ENCODE measurements around the gene TRIM8. TPM values are rescaled to one million over a fixed set of nuclear protein-coding genes. Genes with fewer than 3 reads are reported as not detected.

The TRIM8 gene
- total and polyA plus RNA-seq, 4 donors: 81.5 to 173 (median 120) TPM

DNA sequence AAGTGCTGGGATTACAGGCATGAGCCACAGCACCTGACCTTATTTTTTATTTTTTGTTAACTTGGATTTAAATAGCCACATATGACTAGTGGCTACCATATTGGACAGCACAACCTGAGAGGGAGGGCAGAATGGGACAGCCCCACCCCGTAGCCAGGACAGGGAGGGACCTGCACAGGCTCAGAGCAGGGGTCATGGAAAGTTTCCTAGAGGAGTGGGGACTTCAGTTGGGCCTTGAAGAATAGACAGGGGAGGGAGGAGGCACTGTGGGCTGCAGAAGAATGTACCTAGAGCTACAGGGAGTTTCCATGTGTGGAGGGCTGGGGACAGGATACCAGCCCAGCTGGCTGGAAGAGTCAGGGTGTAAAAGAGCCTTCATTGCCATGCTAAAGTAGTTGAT, 8.8 kb downstream of the TRIM8 start:
- Histone ChIP-seq H3K9ac (ENCODE audit: insufficient read depth in 1 of 2, low read length in 2 of 2) (no peak overlapping the region), H3K4me1 (ENCODE audit: control insufficient read depth in 5 of 5, insufficient read depth in 5 of 5, low read length in 5 of 5) (peaks cover 7 to 52% (median 24%) of the 10 kb centered on the region in 5 donors), H3K27me3 (ENCODE audit: control insufficient read depth in 3 of 3, insufficient read depth in 3 of 3, low read length in 2 of 3) (no peaks in the 10 kb centered on the region), H3K27ac (ENCODE audit: low read depth in 1 of 2, low read length in 1 of 2) (peak overlapping the region in 1 of 2 donors; percentile 59), H3K36me3 (ENCODE audit: control insufficient read depth in 4 of 4, insufficient read depth in 4 of 4, low read length in 4 of 4) (peaks cover 21 to 59% (median 28%) of the 10 kb centered on the region in 4 donors), H3K9me3 (ENCODE audit: control insufficient read depth in 4 of 4, insufficient read depth in 3 of 4, low read length in 3 of 4) (no peaks in the 10 kb centered on the region), H3K4me3 (no peak overlapping the region)
- 76 to 87% methylated on average over 1 of the region's 1 CpG for WGBS, 2 donors
- ATAC-seq (ENCODE audit: insufficient read depth, low FRiP score) (no peak), DNase-seq (no peak)
- TF ChIP-seq, protein P1, sequence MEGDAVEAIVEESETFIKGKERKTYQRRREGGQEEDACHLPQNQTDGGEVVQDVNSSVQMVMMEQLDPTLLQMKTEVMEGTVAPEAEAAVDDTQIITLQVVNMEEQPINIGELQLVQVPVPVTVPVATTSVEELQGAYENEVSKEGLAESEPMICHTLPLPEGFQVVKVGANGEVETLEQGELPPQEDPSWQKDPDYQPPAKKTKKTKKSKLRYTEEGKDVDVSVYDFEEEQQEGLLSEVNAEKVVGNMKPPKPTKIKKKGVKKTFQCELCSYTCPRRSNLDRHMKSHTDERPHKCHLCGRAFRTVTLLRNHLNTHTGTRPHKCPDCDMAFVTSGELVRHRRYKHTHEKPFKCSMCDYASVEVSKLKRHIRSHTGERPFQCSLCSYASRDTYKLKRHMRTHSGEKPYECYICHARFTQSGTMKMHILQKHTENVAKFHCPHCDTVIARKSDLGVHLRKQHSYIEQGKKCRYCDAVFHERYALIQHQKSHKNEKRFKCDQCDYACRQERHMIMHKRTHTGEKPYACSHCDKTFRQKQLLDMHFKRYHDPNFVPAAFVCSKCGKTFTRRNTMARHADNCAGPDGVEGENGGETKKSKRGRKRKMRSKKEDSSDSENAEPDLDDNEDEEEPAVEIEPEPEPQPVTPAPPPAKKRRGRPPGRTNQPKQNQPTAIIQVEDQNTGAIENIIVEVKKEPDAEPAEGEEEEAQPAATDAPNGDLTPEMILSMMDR (IDR thresholded peaks at IDR 0.05; ENCODE audit: control extremely low read depth, extremely low read depth): no peak

DNA sequence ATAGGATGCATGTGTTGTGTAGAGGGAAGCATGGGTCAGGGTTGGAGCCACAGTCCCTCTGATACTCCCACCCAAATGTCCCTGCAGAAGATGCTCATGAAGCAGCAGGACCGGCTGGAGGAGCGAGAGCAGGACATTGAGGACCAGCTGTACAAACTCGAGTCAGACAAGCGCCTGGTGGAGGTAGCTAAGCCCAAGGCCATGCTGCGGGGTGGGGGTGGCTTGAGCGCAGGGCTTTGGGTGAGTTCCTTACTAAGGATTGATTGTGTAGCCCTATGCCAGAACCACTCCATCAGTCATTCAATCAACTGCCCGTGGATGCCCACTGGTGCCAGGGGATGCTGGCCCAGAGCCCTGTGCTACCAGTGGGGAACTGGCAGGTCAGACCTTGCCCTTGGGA, 10.3 kb downstream of the TRIM8 start:
- DNase-seq (no peak), ATAC-seq (ENCODE audit: insufficient read depth, low FRiP score) (no peak)
- 77 to 88% methylated on average over 7 of the region's 7 CpGs for WGBS, 2 donors
- H3K4me3 ChIP-seq: no peak overlapping the region
- TF ChIP-seq, protein P1 (IDR thresholded peaks at IDR 0.05; ENCODE audit: control extremely low read depth, extremely low read depth): no peak
- peaks cover 0 to 46% (median 17%) of the 10 kb centered on the region in 5 donors for H3K4me1 ChIP-seq (ENCODE audit: control insufficient read depth in 5 of 5, insufficient read depth in 5 of 5, low read length in 5 of 5)
- no peaks in the 10 kb centered on the region for H3K9me3 ChIP-seq (ENCODE audit: control insufficient read depth in 4 of 4, insufficient read depth in 3 of 4, low read length in 3 of 4)
- no peaks in the 10 kb centered on the region for H3K27me3 ChIP-seq (ENCODE audit: control insufficient read depth in 3 of 3, insufficient read depth in 3 of 3, low read length in 2 of 3)
- H3K27ac ChIP-seq (ENCODE audit: low read depth in 1 of 2, low read length in 1 of 2): no peak overlapping the region
- H3K36me3 ChIP-seq (ENCODE audit: control insufficient read depth in 4 of 4, insufficient read depth in 4 of 4, low read length in 4 of 4): peaks cover 21 to 55% (median 33%) of the 10 kb centered on the region in 4 donors
- no peak overlapping the region for H3K9ac ChIP-seq (ENCODE audit: insufficient read depth in 1 of 2, low read length in 2 of 2)

DNA sequence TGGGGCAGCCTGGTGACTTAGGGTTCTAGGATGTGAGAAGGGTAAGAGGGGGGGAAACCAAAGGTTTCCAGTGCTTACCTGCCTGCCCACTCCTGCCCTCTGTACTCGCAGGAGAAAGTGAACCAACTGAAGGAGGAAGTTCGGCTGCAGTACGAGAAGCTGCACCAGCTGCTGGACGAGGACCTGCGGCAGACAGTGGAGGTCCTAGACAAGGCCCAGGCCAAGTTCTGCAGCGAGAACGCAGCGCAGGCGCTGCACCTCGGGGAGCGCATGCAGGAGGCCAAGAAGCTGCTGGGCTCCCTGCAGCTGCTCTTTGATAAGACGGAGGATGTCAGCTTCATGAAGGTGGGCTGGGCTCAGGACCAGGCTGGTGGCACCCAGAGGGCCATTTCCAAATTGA, 10.7 kb downstream of the TRIM8 start:
- no peak for DNase-seq
- no peak for ATAC-seq (ENCODE audit: insufficient read depth, low FRiP score)
- TF ChIP-seq, protein P1 (IDR thresholded peaks at IDR 0.05; ENCODE audit: control extremely low read depth, extremely low read depth): no peak
- Histone ChIP-seq H3K4me1 (ENCODE audit: control insufficient read depth in 5 of 5, insufficient read depth in 5 of 5, low read length in 5 of 5) (peaks cover 0 to 44% (median 12%) of the 10 kb centered on the region in 5 donors), H3K9ac (ENCODE audit: insufficient read depth in 1 of 2, low read length in 2 of 2) (no peak overlapping the region), H3K27ac (ENCODE audit: low read depth in 1 of 2, low read length in 1 of 2) (peak overlapping the region in 1 of 2 donors; percentile 4), H3K9me3 (ENCODE audit: control insufficient read depth in 4 of 4, insufficient read depth in 3 of 4, low read length in 3 of 4) (no peaks in the 10 kb centered on the region), H3K27me3 (ENCODE audit: control insufficient read depth in 3 of 3, insufficient read depth in 3 of 3, low read length in 2 of 3) (no peaks in the 10 kb centered on the region), H3K36me3 (ENCODE audit: control insufficient read depth in 4 of 4, insufficient read depth in 4 of 4, low read length in 4 of 4) (peaks cover 21 to 55% (median 33%) of the 10 kb centered on the region in 4 donors), H3K4me3 (no peak overlapping the region)
- WGBS, 2 donors: 79 to 87% methylated on average over 12 of the region's 12 CpGs

DNA sequence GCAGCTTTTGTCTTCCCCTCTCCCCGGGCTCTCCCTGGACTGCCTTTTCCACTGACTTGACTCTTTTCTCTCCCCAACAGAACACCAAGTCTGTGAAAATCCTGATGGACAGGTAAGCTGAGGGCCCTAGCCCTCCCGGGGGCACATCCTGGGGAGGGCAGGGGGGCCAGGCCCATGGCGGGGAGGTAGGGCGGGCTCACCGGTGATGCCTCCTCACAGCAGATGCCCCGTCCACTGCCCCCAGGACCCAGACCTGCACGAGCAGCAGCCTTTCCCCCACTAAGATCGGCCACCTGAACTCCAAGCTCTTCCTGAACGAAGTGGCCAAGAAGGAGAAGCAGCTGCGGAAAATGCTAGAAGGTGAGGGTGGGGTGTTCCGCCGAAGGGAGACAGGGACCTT, 11.7 kb downstream of the TRIM8 start:
- Histone ChIP-seq H3K4me1 (ENCODE audit: control insufficient read depth in 5 of 5, insufficient read depth in 5 of 5, low read length in 5 of 5) (peaks cover 0 to 44% (median 13%) of the 10 kb centered on the region in 5 donors), H3K27me3 (ENCODE audit: control insufficient read depth in 3 of 3, insufficient read depth in 3 of 3, low read length in 2 of 3) (no peaks in the 10 kb centered on the region), H3K36me3 (ENCODE audit: control insufficient read depth in 4 of 4, insufficient read depth in 4 of 4, low read length in 4 of 4) (peaks cover 21 to 51% (median 33%) of the 10 kb centered on the region in 4 donors), H3K9me3 (ENCODE audit: control insufficient read depth in 4 of 4, insufficient read depth in 3 of 4, low read length in 3 of 4) (no peaks in the 10 kb centered on the region), H3K4me3 (no peak overlapping the region), H3K9ac (ENCODE audit: insufficient read depth in 1 of 2, low read length in 2 of 2) (no peak overlapping the region), H3K27ac (ENCODE audit: low read depth in 1 of 2, low read length in 1 of 2) (no peak overlapping the region)
- DNase-seq (no peak), ATAC-seq (ENCODE audit: insufficient read depth, low FRiP score) (no peak)
- 89 to 90% methylated on average over 12 of the region's 12 CpGs for WGBS, 2 donors
- TF ChIP-seq, protein P1 (IDR thresholded peaks at IDR 0.05; ENCODE audit: control extremely low read depth, extremely low read depth): no peak

Measured in lung (tissue), 12 donors.